GM23338 (cell line): Measurements from ENCODE around the gene DAB1. TPM values are rescaled to one million over a fixed set of nuclear protein-coding genes. Genes with fewer than 3 reads are reported as not detected.

ENCODE experiments used
- ATAC-seq: fragments of 200-7000 bp; cut with Tn5 transposase; 3 replicates; pipeline ENCODE4 v1.9.1; 2020
- DNase-seq: peaks from one replicate; pipeline ENCODE4 v3.0.0-alpha.2; 2015; ENCODE audit warnings: low spot score
- H2AFZ ChIP-seq: fragments of 200-600 bp; sonication (generic); 2 replicates; pipeline ENCODE4 v1.8.0; 2016; ENCODE audit warnings: antibody characterized with exemption, mild to moderate bottlenecking, moderate library complexity
- H3F3A ChIP-seq: fragments of 200-600 bp; sonication (generic); replicated peaks from 2 replicates; pipeline ENCODE4 v1.8.0; 2017; ENCODE audit warnings: antibody characterized with exemption, mixed run types, low read depth
- H3K27ac ChIP-seq: fragments of 200-600 bp; sonication (generic); 2 replicates; pipeline ENCODE4 v1.6.1; 2016; ENCODE audit warnings: low read depth
- H3K27me3 ChIP-seq: fragments of 200-600 bp; sonication (generic); 2 replicates; pipeline ENCODE4 v1.8.0; 2016; ENCODE audit warnings: mild to moderate bottlenecking, mixed run types, moderate library complexity; ENCODE audit not compliant: insufficient read depth
- H3K36me3 ChIP-seq: fragments of 200-600 bp; sonication (generic); 2 replicates; pipeline ENCODE4 v1.8.0; 2016; ENCODE audit warnings: mild to moderate bottlenecking; ENCODE audit not compliant: insufficient read depth
- H3K4me1 ChIP-seq: fragments of 200-600 bp; sonication (generic); 2 replicates; pipeline ENCODE4 v1.8.0; 2016; ENCODE audit warnings: mild to moderate bottlenecking, moderate library complexity; ENCODE audit not compliant: insufficient read depth
- H3K4me2 ChIP-seq: fragments of 200-600 bp; sonication (generic); 2 replicates; pipeline ENCODE4 v1.7.1; 2017; ENCODE audit warnings: mixed run types
- H3K4me3 ChIP-seq: fragments of 200-600 bp; sonication (generic); 2 replicates; pipeline ENCODE4 v1.6.1; 2016; ENCODE audit warnings: mixed run types
- H3K79me2 ChIP-seq: fragments of 200-600 bp; sonication (generic); replicated peaks from 2 replicates; pipeline ENCODE4 v1.8.0; 2017; ENCODE audit warnings: mild to moderate bottlenecking; ENCODE audit not compliant: insufficient read depth
- H3K9me2 ChIP-seq: fragments of 200-600 bp; sonication (generic); 2 replicates; pipeline ENCODE4 v1.8.0; 2017; ENCODE audit not compliant: insufficient read depth
- H4K20me1 ChIP-seq: fragments of 200-600 bp; sonication (generic); replicated peaks from 2 replicates; pipeline ENCODE4 v1.8.0; 2017; ENCODE audit warnings: mild to moderate bottlenecking; ENCODE audit not compliant: insufficient read depth
- H3K27ac Mint-ChIP-seq: 2 replicates; pipeline ENCODE4 v1.8.0; 2020; ENCODE audit warnings: inconsistent platforms, mild to moderate bottlenecking, moderate library complexity, mixed read lengths
- H3K27me3 Mint-ChIP-seq: 3 replicates; pipeline ENCODE4 v1.8.0; 2022; ENCODE audit warnings: low read depth, mild to moderate bottlenecking, moderate library complexity, mixed read lengths, inconsistent platforms; ENCODE audit not compliant: insufficient read depth, poor library complexity
- H3K36me3 Mint-ChIP-seq: 3 replicates; pipeline ENCODE4 v1.8.0; 2021; ENCODE audit warnings: low read depth, mild to moderate bottlenecking, inconsistent platforms, moderate library complexity, mixed read lengths
- H3K4me1 Mint-ChIP-seq: 3 replicates; pipeline ENCODE4 v1.8.0; 2020; ENCODE audit warnings: mild to moderate bottlenecking, inconsistent platforms, mixed read lengths
- H3K4me3 Mint-ChIP-seq: 3 replicates; pipeline ENCODE4 v1.8.0; 2021; ENCODE audit warnings: moderate library complexity, mild to moderate bottlenecking, inconsistent platforms, mixed read lengths
- H3K9me3 Mint-ChIP-seq: 3 replicates; pipeline ENCODE4 v1.8.0; 2020; ENCODE audit warnings: moderate library complexity, mild to moderate bottlenecking, inconsistent platforms, mixed read lengths
- JUNB ChIP-seq: IDR thresholded peaks from one replicate; pipeline ENCODE4 v1.6.1; 2016; ENCODE audit warnings: antibody characterized with exemption; ENCODE audit not compliant: unreplicated experiment
- POLR2AphosphoS5 ChIP-seq: IDR thresholded peaks from 2 replicates; pipeline ENCODE4 v1.6.1; 2016; ENCODE audit warnings: antibody characterized with exemption, low read depth
- ZNF114 ChIP-seq: fragments of 250-450 bp; sonication (Bioruptor Pico); IDR thresholded peaks from 2 replicates; pipeline ENCODE4 v1.5.0; 2020; ENCODE audit warnings: mild to moderate bottlenecking, moderate library complexity
- polyA plus RNA-seq: library from polyadenylated mRNA; unstranded; fragments of >200 nt; fragmentation: Nextera tagmentation; extraction: Ambion mirVana; gene quantifications from 2 replicates; pipeline ENCODE4 v1.2.1, GENCODE V29; 2016
- total RNA-seq: library from RNA; depleted of rRNA; stranded (reverse); fragments of >200 nt; shearing (Covaris generic); gene quantifications from 2 replicates; pipeline ENCODE4 v1.2.3, GENCODE V29; 2014
- TF ChIP-seq, protein P1 (sequence below): fragments of 250-450 bp; sonication (Bioruptor Pico); IDR thresholded peaks from 2 replicates; pipeline ENCODE4 v1.5.0; 2020; ENCODE audit warnings: mild to moderate bottlenecking, moderate library complexity
- TF ChIP-seq, protein P2 (sequence below): IDR thresholded peaks from 2 replicates; pipeline ENCODE4 v1.6.1; 2016; ENCODE audit warnings: antibody characterized with exemption
- TF ChIP-seq, protein P3 (sequence below), 2 experiments: fragments of 200-600 bp in 1 of 2; sonication (generic) in 1 of 2; conservative IDR thresholded peaks; 2 replicates each; pipeline versions ENCODE4 v1.5.1 to v1.6.1; 2016 to 2017; ENCODE audit warnings: antibody characterized with exemption in 2 of 2, low read depth in 2 of 2, mild to moderate bottlenecking in 2 of 2, moderate library complexity in 1 of 2

Gene DAB1
- total and polyA plus RNA-seq, 2 experiments from 2014 or later = 12.8 to 14.5 TPM

DNA sequence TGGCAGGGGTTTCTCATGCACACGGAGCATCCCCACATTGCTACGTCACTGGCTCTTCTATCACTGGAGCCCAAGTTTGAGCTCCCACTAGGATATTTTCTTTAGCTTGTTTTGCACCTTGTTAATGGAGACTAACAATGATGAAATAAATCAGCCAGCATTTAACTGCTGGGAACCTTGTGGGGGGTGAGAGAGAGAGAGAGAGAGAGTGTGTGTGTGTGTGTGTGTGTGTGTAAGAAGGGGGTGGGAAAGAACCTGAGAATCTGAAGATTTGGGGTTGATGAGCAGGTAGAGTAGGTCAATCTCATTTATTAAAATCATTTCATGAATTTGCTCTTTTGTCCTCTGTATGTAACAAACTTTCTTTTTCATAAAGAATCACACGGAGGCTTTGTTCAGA, 458.7 kb downstream of the DAB1 start (continued):
- TF ChIP-seq, protein P1, sequence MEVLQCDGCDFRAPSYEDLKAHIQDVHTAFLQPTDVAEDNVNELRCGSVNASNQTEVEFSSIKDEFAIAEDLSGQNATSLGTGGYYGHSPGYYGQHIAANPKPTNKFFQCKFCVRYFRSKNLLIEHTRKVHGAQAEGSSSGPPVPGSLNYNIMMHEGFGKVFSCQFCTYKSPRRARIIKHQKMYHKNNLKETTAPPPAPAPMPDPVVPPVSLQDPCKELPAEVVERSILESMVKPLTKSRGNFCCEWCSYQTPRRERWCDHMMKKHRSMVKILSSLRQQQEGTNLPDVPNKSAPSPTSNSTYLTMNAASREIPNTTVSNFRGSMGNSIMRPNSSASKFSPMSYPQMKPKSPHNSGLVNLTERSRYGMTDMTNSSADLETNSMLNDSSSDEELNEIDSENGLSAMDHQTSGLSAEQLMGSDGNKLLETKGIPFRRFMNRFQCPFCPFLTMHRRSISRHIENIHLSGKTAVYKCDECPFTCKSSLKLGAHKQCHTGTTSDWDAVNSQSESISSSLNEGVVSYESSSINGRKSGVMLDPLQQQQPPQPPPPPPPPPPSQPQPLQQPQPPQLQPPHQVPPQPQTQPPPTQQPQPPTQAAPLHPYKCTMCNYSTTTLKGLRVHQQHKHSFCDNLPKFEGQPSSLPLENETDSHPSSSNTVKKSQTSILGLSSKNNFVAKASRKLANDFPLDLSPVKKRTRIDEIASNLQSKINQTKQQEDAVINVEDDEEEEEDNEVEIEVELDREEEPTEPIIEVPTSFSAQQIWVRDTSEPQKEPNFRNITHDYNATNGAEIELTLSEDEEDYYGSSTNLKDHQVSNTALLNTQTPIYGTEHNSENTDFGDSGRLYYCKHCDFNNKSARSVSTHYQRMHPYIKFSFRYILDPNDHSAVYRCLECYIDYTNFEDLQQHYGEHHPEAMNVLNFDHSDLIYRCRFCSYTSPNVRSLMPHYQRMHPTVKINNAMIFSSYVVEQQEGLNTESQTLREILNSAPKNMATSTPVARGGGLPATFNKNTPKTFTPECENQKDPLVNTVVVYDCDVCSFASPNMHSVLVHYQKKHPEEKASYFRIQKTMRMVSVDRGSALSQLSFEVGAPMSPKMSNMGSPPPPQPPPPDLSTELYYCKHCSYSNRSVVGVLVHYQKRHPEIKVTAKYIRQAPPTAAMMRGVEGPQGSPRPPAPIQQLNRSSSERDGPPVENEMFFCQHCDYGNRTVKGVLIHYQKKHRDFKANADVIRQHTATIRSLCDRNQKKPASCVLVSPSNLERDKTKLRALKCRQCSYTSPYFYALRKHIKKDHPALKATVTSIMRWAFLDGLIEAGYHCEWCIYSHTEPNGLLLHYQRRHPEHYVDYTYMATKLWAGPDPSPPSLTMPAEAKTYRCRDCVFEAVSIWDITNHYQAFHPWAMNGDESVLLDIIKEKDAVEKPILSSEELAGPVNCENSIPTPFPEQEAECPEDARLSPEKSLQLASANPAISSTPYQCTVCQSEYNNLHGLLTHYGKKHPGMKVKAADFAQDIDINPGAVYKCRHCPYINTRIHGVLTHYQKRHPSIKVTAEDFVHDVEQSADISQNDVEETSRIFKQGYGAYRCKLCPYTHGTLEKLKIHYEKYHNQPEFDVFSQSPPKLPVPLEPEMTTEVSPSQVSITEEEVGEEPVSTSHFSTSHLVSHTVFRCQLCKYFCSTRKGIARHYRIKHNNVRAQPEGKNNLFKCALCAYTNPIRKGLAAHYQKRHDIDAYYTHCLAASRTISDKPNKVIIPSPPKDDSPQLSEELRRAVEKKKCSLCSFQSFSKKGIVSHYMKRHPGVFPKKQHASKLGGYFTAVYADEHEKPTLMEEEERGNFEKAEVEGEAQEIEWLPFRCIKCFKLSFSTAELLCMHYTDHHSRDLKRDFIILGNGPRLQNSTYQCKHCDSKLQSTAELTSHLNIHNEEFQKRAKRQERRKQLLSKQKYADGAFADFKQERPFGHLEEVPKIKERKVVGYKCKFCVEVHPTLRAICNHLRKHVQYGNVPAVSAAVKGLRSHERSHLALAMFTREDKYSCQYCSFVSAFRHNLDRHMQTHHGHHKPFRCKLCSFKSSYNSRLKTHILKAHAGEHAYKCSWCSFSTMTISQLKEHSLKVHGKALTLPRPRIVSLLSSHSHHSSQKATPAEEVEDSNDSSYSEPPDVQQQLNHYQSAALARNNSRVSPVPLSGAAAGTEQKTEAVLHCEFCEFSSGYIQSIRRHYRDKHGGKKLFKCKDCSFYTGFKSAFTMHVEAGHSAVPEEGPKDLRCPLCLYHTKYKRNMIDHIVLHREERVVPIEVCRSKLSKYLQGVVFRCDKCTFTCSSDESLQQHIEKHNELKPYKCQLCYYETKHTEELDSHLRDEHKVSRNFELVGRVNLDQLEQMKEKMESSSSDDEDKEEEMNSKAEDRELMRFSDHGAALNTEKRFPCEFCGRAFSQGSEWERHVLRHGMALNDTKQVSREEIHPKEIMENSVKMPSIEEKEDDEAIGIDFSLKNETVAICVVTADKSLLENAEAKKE (CRISPR knock-in tag) = no peak

DNA sequence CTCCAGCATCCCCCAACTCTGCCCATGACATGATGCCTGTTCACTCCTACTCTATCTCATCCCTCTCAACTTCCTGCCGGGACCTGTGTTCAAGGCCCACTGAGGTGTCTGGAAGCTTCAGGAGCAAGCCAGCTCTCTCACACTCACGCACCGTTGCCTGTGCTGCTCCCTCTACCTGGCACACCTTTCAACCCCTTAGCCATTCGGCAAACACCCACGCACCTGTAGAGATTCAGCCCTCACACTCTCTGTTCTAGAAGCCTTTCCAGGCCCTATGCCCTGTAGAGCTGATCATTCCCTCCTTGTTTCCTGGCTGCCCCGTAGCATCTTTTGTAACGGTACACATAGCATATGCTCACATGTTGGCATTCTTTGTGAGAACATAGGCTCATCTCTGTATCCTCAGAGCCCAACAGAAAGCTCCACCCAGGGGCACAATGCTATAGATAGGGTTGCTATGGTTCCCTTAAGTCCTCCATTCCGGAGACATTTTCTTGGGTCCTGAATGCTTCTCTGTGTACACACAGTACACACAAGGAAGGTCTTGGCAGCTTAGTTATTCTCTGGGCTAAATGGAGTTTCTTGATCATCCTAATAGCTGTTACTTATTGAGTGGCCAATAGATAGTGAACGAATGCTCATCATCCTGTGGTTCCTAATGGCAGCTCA, 459.4 kb downstream of the DAB1 start:
- Histone ChIP-seq H3K27ac (no peak overlapping the region), H3K79me2 (no peaks in the 10 kb centered on the region), H2AFZ (peak overlapping the region; percentile 87; the same call in 1 of the 2 replicates), H3K36me3 (no peaks in the 10 kb centered on the region), H3K9me2 (no peaks in the 10 kb centered on the region; the same call in 1 of the 2 replicates), H3K4me3 (no peak overlapping the region), H3F3A (no peaks in the 10 kb centered on the region), H3K4me2 (no peak overlapping the region), H3K27me3 (no peaks in the 10 kb centered on the region), H3K4me1 (no peaks in the 10 kb centered on the region), H4K20me1 (no peaks in the 10 kb centered on the region)
- DNase-seq (no peak), ATAC-seq (no peak)
- H3K27ac Mint-ChIP-seq = no peak overlapping the region; the same call in 1 of the 2 replicates
- H3K27me3 Mint-ChIP-seq = peaks cover 2% of the 10 kb centered on the region
- peaks cover 12% of the 10 kb centered on the region; the same call in 2 of the 3 replicates for H3K4me1 Mint-ChIP-seq
- no peaks in the 10 kb centered on the region for H3K36me3 Mint-ChIP-seq
- no peaks in the 10 kb centered on the region for H3K9me3 Mint-ChIP-seq
- H3K4me3 Mint-ChIP-seq = no peak overlapping the region
- no peak for TF ChIP-seq ZNF114
- TF ChIP-seq POLR2AphosphoS5 = no peak
- TF ChIP-seq, protein P2, sequence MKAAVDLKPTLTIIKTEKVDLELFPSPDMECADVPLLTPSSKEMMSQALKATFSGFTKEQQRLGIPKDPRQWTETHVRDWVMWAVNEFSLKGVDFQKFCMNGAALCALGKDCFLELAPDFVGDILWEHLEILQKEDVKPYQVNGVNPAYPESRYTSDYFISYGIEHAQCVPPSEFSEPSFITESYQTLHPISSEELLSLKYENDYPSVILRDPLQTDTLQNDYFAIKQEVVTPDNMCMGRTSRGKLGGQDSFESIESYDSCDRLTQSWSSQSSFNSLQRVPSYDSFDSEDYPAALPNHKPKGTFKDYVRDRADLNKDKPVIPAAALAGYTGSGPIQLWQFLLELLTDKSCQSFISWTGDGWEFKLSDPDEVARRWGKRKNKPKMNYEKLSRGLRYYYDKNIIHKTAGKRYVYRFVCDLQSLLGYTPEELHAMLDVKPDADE = no peak
- no peak for TF ChIP-seq JUNB
- TF ChIP-seq, protein P3, sequence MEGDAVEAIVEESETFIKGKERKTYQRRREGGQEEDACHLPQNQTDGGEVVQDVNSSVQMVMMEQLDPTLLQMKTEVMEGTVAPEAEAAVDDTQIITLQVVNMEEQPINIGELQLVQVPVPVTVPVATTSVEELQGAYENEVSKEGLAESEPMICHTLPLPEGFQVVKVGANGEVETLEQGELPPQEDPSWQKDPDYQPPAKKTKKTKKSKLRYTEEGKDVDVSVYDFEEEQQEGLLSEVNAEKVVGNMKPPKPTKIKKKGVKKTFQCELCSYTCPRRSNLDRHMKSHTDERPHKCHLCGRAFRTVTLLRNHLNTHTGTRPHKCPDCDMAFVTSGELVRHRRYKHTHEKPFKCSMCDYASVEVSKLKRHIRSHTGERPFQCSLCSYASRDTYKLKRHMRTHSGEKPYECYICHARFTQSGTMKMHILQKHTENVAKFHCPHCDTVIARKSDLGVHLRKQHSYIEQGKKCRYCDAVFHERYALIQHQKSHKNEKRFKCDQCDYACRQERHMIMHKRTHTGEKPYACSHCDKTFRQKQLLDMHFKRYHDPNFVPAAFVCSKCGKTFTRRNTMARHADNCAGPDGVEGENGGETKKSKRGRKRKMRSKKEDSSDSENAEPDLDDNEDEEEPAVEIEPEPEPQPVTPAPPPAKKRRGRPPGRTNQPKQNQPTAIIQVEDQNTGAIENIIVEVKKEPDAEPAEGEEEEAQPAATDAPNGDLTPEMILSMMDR (conservative IDR thresholded peaks at IDR 0.05; ENCODE audit: low read depth in 2 of 2) = no peak
